ENCODE results near the gene IMMP2L. TPM values are rescaled to one million over a fixed set of nuclear protein-coding genes. Genes with fewer than 3 reads are reported as not detected.

IMMP2L gene
- total and polyA plus RNA-seq, 2 of the 8 experiments (the other 6 are each of a cell fraction or from before 2014, with no cell fraction given) = 2.3 to 10.1 TPM

Small RNA genes within 50 kb of the gene (small RNA-seq; reads per million reads assigned to genes)
- gene AC003989.2 (ENCODE audit: insufficient read depth) = not detected

All from H1 (cell line).